HCT116 (cell line): ENCODE measurements around the gene GRM5. TPM values are rescaled to one million over a fixed set of nuclear protein-coding genes. Genes with fewer than 3 reads are reported as not detected.

ENCODE experiments used
- ATAC-seq: fragments of 200-7000 bp; cut with Tn5 transposase; 2 replicates; pipeline ENCODE4 v1.9.1; 2020; ENCODE audit warnings: mild to moderate bottlenecking, moderate library complexity
- BruUV-seq: library from RNA; stranded (reverse); fragments of 400-500 nt; replicated peaks from 2 replicates; lab custom pipeline; 2021; lab: Mats Ljungman, UMichigan
- CTCF ChIA-PET: fragments of 300-600 bp; sonication (Branson Sonifier 250); formaldehyde crosslinking; loops from one replicate; lab custom pipeline; 2021; ENCODE audit warnings: antibody characterized with exemption; lab: Charles Lee
- POLR2A ChIA-PET: fragments of 300-600, 350-600 bp; sonication (Branson Sonifier 250); formaldehyde crosslinking; loops from one replicate; lab custom pipeline; 2021; ENCODE audit warnings: antibody characterized with exemption; lab: Charles Lee
- RAD21 ChIA-PET, 2 experiments: fragments of 300-600 bp; sonication (Branson Sonifier 250); formaldehyde crosslinking; loops; one replicate each; lab custom pipeline; 2023; ENCODE audit warnings: low total read pairs in 2 of 2; ENCODE audit not compliant: uncharacterized antibody in 2 of 2, unreplicated experiment in 2 of 2, low non-redundant PET in 1 of 2; lab: Charles Lee
- DNase-seq: peaks from one replicate; pipeline ENCODE4 v3.0.0-alpha.2; 2010; ENCODE audit warnings: low read depth, low spot score
- H2AFZ ChIP-seq: fragments of 200-600 bp; shearing (Covaris generic), sonication (generic); 2 replicates; pipeline ENCODE4 v1.6.1; 2017; ENCODE audit warnings: low read depth, mixed run types, mixed read lengths, antibody characterized with exemption, low read length; ENCODE audit not compliant: poor library complexity, severe bottlenecking
- H3K27ac ChIP-seq: 2 replicates; pipeline ENCODE4 v1.5.1; 2012; ENCODE audit warnings: low read depth, low read length
- H3K27me3 ChIP-seq: fragments of 200-600 bp; sonication (generic); 2 replicates; pipeline ENCODE4 v1.6.1; 2016; ENCODE audit warnings: mixed run types, low read length, mixed read lengths; ENCODE audit not compliant: insufficient read depth
- H3K36me3 ChIP-seq, 2 experiments: fragments of 200-500 bp in 1 of 2; fragments of 200-600 bp in 1 of 2; sonication (Bioruptor generic) in 1 of 2; sonication (generic) in 1 of 2; 2 replicates each; pipeline versions ENCODE4 v1.5.1 to v1.6.1; 2014 to 2016; ENCODE audit warnings: low read length in 2 of 2, inconsistent platforms in 1 of 2, mixed read lengths in 1 of 2, mixed run types in 1 of 2; ENCODE audit not compliant: insufficient read depth in 2 of 2, control insufficient read depth in 1 of 2
- H3K4me1 ChIP-seq, 2 experiments: fragments of 200-600 bp in 1 of 2; sonication (generic) in 1 of 2; 2 replicates each; pipeline versions ENCODE4 v1.5.1 to v1.6.1; 2012 to 2017; ENCODE audit warnings: low read length in 2 of 2, inconsistent platforms in 1 of 2, mild to moderate bottlenecking in 1 of 2, mixed read lengths in 1 of 2, mixed run types in 1 of 2, moderate library complexity in 1 of 2; ENCODE audit not compliant: insufficient read depth in 2 of 2, control insufficient read depth in 1 of 2
- H3K4me2 ChIP-seq: fragments of 200-600 bp; sonication (generic); 2 replicates; pipeline ENCODE4 v1.6.1; 2017; ENCODE audit warnings: mixed run types, low read length, mixed read lengths
- H3K4me3 ChIP-seq, 2 experiments: fragments of 200-600 bp in 1 of 2; sonication (generic) in 1 of 2; replicated peaks in 1 of 2; 2 replicates each; pipeline ENCODE4 v1.5.1; 2011 to 2016; ENCODE audit warnings: low read length in 2 of 2, control low read depth in 1 of 2, low read depth in 1 of 2, mild to moderate bottlenecking in 1 of 2, mixed read lengths in 1 of 2, mixed run types in 1 of 2
- H3K79me2 ChIP-seq: fragments of 200-600 bp; sonication (generic); 2 replicates; pipeline ENCODE4 v1.6.1; 2017; ENCODE audit warnings: mild to moderate bottlenecking, mixed run types, low read length, moderate library complexity, mixed read lengths; ENCODE audit not compliant: insufficient read depth
- H3K9ac ChIP-seq: fragments of 200-600 bp; sonication (generic); 2 replicates; pipeline ENCODE4 v1.6.1; 2016; ENCODE audit warnings: low read length, mixed read lengths
- H3K9me2 ChIP-seq: fragments of 200-600 bp; sonication (generic), shearing (Covaris generic); 2 replicates; pipeline ENCODE4 v1.6.1; 2017; ENCODE audit warnings: mixed run types, mild to moderate bottlenecking, moderate library complexity; ENCODE audit not compliant: insufficient read depth
- H3K9me3 ChIP-seq, 2 experiments: fragments of 200-500 bp in 1 of 2; fragments of 200-600 bp in 1 of 2; sonication (Bioruptor generic) in 1 of 2; sonication (generic) in 1 of 2; 2 replicates each; pipeline ENCODE4 v1.6.1; 2014 to 2017; ENCODE audit warnings: low read length in 2 of 2, mixed read lengths in 2 of 2, inconsistent platforms in 1 of 2, low read depth in 1 of 2, mild to moderate bottlenecking in 1 of 2, mixed run types in 1 of 2, moderate library complexity in 1 of 2; ENCODE audit not compliant: control insufficient read depth in 1 of 2, insufficient read depth in 1 of 2
- H4K20me1 ChIP-seq: fragments of 200-600 bp; sonication (generic), shearing (Covaris generic); 2 replicates; pipeline ENCODE4 v1.6.1; 2017; ENCODE audit warnings: mixed run types, mild to moderate bottlenecking, moderate library complexity; ENCODE audit not compliant: insufficient read depth
- EGR1 ChIP-seq: IDR thresholded peaks from 2 replicates; pipeline ENCODE4 v1.6.1; 2012; ENCODE audit warnings: low read depth
- EZH2 ChIP-seq: fragments of 200-600 bp; sonication (generic); IDR thresholded peaks from 2 replicates; pipeline ENCODE4 v1.6.1; 2017; ENCODE audit warnings: antibody characterized with exemption, mixed run types
- FOSL1 ChIP-seq: IDR thresholded peaks from 2 replicates; pipeline ENCODE4 v1.6.1; 2012; ENCODE audit warnings: low read depth
- JUND ChIP-seq: IDR thresholded peaks from 2 replicates; pipeline ENCODE4 v1.6.1; 2012
- POLR2A ChIP-seq: IDR thresholded peaks from 2 replicates; pipeline ENCODE4 v1.7.0; 2011; ENCODE audit warnings: borderline replicate concordance; ENCODE audit not compliant: insufficient read depth, insufficient read length; ENCODE audit errors: extremely low read depth
- POLR2AphosphoS5 ChIP-seq: IDR thresholded peaks from 2 replicates; pipeline ENCODE4 v1.6.1; 2011; ENCODE audit warnings: mild to moderate bottlenecking, low read depth, low read length, moderate library complexity
- SIN3A ChIP-seq: IDR thresholded peaks from 2 replicates; pipeline ENCODE4 v1.6.1; 2012; ENCODE audit warnings: low read depth
- SP1 ChIP-seq: IDR thresholded peaks from 2 replicates; pipeline ENCODE4 v1.6.1; 2012; ENCODE audit warnings: low read depth
- SRF ChIP-seq: IDR thresholded peaks from 2 replicates; pipeline ENCODE4 v1.6.1; 2012; ENCODE audit warnings: low read depth
- TCF7L2 ChIP-seq: IDR thresholded peaks from 2 replicates; pipeline ENCODE4 v1.7.0; 2011; ENCODE audit warnings: borderline replicate concordance, inconsistent platforms; ENCODE audit not compliant: insufficient read depth, insufficient read length; ENCODE audit errors: extremely low read depth
- ZFX ChIP-seq: fragments of 450-650 bp; IDR thresholded peaks from 2 replicates; pipeline ENCODE4 v1.6.1; 2017
- ZNF274 ChIP-seq: fragments of 200-500 bp; sonication (Bioruptor generic); IDR thresholded peaks from 2 replicates; pipeline ENCODE4 v1.6.1; 2014; ENCODE audit warnings: mild to moderate bottlenecking, low read depth, low read length, inconsistent platforms
- intact Hi-C: fragments of 100-400 bp; cut with micrococcal nuclease; formaldehyde crosslinking; loops from 2 replicates; pipeline ENCODE4 v1.10.0; 2022
- total RNA-seq: library from RNA; stranded (reverse); gene quantifications from one replicate; pipeline ENCODE4 v1.2.1, GENCODE V29; 2021; ENCODE audit not compliant: unreplicated experiment
- TF ChIP-seq, protein P1 (sequence below): IDR thresholded peaks from 2 replicates; pipeline ENCODE4 v1.6.1; 2012
- TF ChIP-seq, protein P2 (sequence below): IDR thresholded peaks from 2 replicates; pipeline ENCODE4 v1.6.1; 2012; ENCODE audit warnings: low read depth
- TF ChIP-seq, protein P3 (sequence below), 3 experiments: fragments of 200-600 bp in 1 of 3; sonication (generic) in 1 of 3; IDR thresholded peaks in 2 of 3; conservative IDR thresholded peaks in 1 of 3; 2 replicates each; pipeline ENCODE4 v1.5.1; 2012 to 2017; ENCODE audit warnings: low read depth in 2 of 3, low read length in 2 of 3, antibody characterized with exemption in 1 of 3, borderline replicate concordance in 1 of 3, control low read depth in 1 of 3, mild to moderate bottlenecking in 1 of 3, mixed read lengths in 1 of 3, mixed run types in 1 of 3, moderate library complexity in 1 of 3; ENCODE audit not compliant: insufficient read depth in 1 of 3
- TF ChIP-seq, protein P4 (sequence below): IDR thresholded peaks from 2 replicates; pipeline ENCODE4 v1.6.1; 2012
- TF ChIP-seq, protein P5 (sequence below): IDR thresholded peaks from 2 replicates; pipeline ENCODE4 v1.6.1; 2011; ENCODE audit warnings: mild to moderate bottlenecking, low read length, moderate library complexity; ENCODE audit not compliant: insufficient replicate concordance; ENCODE audit errors: extremely low read depth

The GRM5 gene
- total RNA-seq, 1 experiment from 2014 or later, result not detected

DNA sequence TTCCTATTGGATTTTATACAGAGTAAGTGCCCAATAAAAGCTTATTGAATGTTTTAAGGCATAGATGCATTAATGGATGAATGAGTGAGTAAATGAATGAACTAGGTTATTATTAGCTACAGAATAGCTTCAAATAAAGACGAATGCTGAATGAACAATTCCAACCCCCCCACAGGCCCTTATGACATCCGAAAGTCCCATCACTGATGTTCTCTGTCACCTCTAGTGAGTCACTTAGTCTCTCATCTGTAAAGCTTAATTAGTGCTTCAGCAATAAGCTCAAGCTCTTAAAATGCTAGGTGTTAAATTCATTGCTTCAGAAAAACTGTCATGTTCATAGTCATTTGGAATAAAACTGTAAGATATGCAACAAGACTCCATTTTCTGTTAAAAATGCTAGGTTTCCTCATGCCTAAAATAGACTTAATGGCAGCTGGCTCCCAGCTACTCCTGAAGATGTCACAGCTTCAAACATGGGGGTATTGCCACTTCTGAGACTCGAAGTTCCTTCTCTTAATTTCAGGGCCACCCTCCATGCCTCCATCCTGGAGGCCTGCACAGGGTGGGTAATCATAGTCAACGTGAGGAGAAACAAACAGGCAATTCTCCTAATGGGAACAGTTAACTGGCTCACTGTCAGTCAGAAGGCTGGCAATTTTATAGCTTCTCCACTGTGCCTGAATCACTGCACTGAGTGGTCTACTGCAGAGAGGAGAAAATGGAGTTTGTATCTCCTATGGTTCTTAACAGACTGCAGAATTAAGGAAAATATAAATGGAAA is 373.3 kb downstream of the GRM5 start:
- H3K79me2 ChIP-seq, result no peaks in the 10 kb centered on the region
- ChIA-PET CTCF (no interaction called here), RAD21 (no interaction called here), POLR2A (no interaction called here)
- no peaks in the 10 kb centered on the region for H3K4me1 ChIP-seq
- no peaks in the 10 kb centered on the region for H3K9me2 ChIP-seq
- no peaks in the 10 kb centered on the region for H3K27me3 ChIP-seq
- TF ChIP-seq ZFX, result no peak
- no peak for TF ChIP-seq EZH2
- TF ChIP-seq JUND, result no peak
- TF ChIP-seq POLR2A, result no peak
- TF ChIP-seq, protein P1, sequence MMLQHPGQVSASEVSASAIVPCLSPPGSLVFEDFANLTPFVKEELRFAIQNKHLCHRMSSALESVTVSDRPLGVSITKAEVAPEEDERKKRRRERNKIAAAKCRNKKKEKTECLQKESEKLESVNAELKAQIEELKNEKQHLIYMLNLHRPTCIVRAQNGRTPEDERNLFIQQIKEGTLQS, result no peak
- TF ChIP-seq POLR2AphosphoS5, result no peak
- TF ChIP-seq FOSL1, result no peak
- TF ChIP-seq SP1, result no peak
- TF ChIP-seq TCF7L2, result no peak
- TF ChIP-seq ZNF274, result no peak
- TF ChIP-seq, protein P2, sequence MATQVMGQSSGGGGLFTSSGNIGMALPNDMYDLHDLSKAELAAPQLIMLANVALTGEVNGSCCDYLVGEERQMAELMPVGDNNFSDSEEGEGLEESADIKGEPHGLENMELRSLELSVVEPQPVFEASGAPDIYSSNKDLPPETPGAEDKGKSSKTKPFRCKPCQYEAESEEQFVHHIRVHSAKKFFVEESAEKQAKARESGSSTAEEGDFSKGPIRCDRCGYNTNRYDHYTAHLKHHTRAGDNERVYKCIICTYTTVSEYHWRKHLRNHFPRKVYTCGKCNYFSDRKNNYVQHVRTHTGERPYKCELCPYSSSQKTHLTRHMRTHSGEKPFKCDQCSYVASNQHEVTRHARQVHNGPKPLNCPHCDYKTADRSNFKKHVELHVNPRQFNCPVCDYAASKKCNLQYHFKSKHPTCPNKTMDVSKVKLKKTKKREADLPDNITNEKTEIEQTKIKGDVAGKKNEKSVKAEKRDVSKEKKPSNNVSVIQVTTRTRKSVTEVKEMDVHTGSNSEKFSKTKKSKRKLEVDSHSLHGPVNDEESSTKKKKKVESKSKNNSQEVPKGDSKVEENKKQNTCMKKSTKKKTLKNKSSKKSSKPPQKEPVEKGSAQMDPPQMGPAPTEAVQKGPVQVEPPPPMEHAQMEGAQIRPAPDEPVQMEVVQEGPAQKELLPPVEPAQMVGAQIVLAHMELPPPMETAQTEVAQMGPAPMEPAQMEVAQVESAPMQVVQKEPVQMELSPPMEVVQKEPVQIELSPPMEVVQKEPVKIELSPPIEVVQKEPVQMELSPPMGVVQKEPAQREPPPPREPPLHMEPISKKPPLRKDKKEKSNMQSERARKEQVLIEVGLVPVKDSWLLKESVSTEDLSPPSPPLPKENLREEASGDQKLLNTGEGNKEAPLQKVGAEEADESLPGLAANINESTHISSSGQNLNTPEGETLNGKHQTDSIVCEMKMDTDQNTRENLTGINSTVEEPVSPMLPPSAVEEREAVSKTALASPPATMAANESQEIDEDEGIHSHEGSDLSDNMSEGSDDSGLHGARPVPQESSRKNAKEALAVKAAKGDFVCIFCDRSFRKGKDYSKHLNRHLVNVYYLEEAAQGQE, result no peak
- TF ChIP-seq EGR1, result no peak
- TF ChIP-seq, protein P3, sequence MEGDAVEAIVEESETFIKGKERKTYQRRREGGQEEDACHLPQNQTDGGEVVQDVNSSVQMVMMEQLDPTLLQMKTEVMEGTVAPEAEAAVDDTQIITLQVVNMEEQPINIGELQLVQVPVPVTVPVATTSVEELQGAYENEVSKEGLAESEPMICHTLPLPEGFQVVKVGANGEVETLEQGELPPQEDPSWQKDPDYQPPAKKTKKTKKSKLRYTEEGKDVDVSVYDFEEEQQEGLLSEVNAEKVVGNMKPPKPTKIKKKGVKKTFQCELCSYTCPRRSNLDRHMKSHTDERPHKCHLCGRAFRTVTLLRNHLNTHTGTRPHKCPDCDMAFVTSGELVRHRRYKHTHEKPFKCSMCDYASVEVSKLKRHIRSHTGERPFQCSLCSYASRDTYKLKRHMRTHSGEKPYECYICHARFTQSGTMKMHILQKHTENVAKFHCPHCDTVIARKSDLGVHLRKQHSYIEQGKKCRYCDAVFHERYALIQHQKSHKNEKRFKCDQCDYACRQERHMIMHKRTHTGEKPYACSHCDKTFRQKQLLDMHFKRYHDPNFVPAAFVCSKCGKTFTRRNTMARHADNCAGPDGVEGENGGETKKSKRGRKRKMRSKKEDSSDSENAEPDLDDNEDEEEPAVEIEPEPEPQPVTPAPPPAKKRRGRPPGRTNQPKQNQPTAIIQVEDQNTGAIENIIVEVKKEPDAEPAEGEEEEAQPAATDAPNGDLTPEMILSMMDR (IDR thresholded peaks at IDR 0.05 in 2 of 3, conservative IDR thresholded peaks at IDR 0.05 in 1 of 3; ENCODE audit: borderline replicate concordance in 1 of 3, insufficient read depth in 1 of 3, low read depth in 2 of 3, low read length in 2 of 3), result no peak
- TF ChIP-seq, protein P4, sequence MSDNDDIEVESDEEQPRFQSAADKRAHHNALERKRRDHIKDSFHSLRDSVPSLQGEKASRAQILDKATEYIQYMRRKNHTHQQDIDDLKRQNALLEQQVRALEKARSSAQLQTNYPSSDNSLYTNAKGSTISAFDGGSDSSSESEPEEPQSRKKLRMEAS, result no peak
- TF ChIP-seq SIN3A, result no peak
- no peak for TF ChIP-seq SRF
- TF ChIP-seq, protein P5, sequence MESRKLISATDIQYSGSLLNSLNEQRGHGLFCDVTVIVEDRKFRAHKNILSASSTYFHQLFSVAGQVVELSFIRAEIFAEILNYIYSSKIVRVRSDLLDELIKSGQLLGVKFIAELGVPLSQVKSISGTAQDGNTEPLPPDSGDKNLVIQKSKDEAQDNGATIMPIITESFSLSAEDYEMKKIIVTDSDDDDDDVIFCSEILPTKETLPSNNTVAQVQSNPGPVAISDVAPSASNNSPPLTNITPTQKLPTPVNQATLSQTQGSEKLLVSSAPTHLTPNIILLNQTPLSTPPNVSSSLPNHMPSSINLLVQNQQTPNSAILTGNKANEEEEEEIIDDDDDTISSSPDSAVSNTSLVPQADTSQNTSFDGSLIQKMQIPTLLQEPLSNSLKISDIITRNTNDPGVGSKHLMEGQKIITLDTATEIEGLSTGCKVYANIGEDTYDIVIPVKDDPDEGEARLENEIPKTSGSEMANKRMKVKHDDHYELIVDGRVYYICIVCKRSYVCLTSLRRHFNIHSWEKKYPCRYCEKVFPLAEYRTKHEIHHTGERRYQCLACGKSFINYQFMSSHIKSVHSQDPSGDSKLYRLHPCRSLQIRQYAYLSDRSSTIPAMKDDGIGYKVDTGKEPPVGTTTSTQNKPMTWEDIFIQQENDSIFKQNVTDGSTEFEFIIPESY, result no peak
- H3K27ac ChIP-seq, result no peak overlapping the region
- intact Hi-C loops, result no loop called here
- ATAC-seq (no peak), DNase-seq (no peak)
- no peak overlapping the region for H2AFZ ChIP-seq
- no peaks in the 10 kb centered on the region for H4K20me1 ChIP-seq
- H3K4me2 ChIP-seq, result no peak overlapping the region
- no peak overlapping the region for H3K4me3 ChIP-seq
- H3K36me3 ChIP-seq, result no peaks in the 10 kb centered on the region
- H3K9me3 ChIP-seq, result no peaks in the 10 kb centered on the region
- no TSS peak for BruUV-seq
- no peak overlapping the region for H3K9ac ChIP-seq
